Central memory CD8-positive, alpha-beta T cell (primary cell): ENCODE results near the gene TSC22D3.
A peak's percentile ranks its signal among the peaks of the same experiment; 100 is the strongest.
"Not testable (repeated sequence)": the region's sequence is repeated elsewhere in the genome, so short reads cannot be mapped to it uniquely, and the experiment has no call there.

Source experiments
- ATAC-seq: fragments of 150-1000 bp; cut with Tn5 transposase; replicated peaks from 2 replicates; pipeline ENCODE4 v1.10.0; 2022; ENCODE audit warnings: mild to moderate bottlenecking, moderate FRiP score, moderate number of reproducible peaks; ENCODE audit not compliant: poor library complexity, severe bottlenecking; ENCODE audit errors: extremely low read depth
- DNase-seq, 2 donors: peaks; one replicate each; pipeline ENCODE4 v3.0.0; 2021; ENCODE audit warnings: low spot score in 2 of 2
- H3K27ac Mint-ChIP-seq: one replicate; pipeline ENCODE4 v1.8.0; 2022; ENCODE audit warnings: low read depth, mild to moderate bottlenecking, moderate library complexity, mixed read lengths
- H3K27me3 Mint-ChIP-seq: one replicate; pipeline ENCODE4 v1.8.0; 2022; ENCODE audit warnings: mixed read lengths
- H3K36me3 Mint-ChIP-seq: one replicate; pipeline ENCODE4 v1.8.0; 2022; ENCODE audit warnings: mild to moderate bottlenecking, moderate library complexity, mixed read lengths; ENCODE audit not compliant: insufficient read depth
- H3K4me1 Mint-ChIP-seq: one replicate; pipeline ENCODE4 v1.8.0; 2022; ENCODE audit warnings: mixed read lengths
- H3K4me3 Mint-ChIP-seq: one replicate; pipeline ENCODE4 v1.8.0; 2022; ENCODE audit warnings: mild to moderate bottlenecking, moderate library complexity, mixed read lengths
- H3K9me3 Mint-ChIP-seq: one replicate; pipeline ENCODE4 v1.8.0; 2022; ENCODE audit warnings: mixed read lengths

Gene TSC22D3

GRCh38 chrX:107676559-107677378, 98.8 kb downstream of the TSC22D3 start:
- peaks cover 58% of the 10 kb centered on the region for H3K4me1 Mint-ChIP-seq
- DNase-seq (no peak), ATAC-seq (no peak)
- peak overlapping the region; percentile 76 for H3K4me3 Mint-ChIP-seq
- no peaks in the 10 kb centered on the region for H3K27me3 Mint-ChIP-seq
- peak overlapping the region; percentile 99 for H3K27ac Mint-ChIP-seq
- H3K36me3 Mint-ChIP-seq: peaks cover 28% of the 10 kb centered on the region
- H3K9me3 Mint-ChIP-seq: no peaks in the 10 kb centered on the region

- Mint-ChIP-seq H3K27me3 (no peaks in the 10 kb centered on the region), H3K4me3 (peak overlapping the region; percentile 76), H3K9me3 (no peaks in the 10 kb centered on the region), H3K4me1 (peaks cover 58% of the 10 kb centered on the region), H3K36me3 (peaks cover 28% of the 10 kb centered on the region), H3K27ac (peak overlapping the region; percentile 99)
- no peak for ATAC-seq
- no peak for DNase-seq
These were observed 99.6 kb downstream of the TSC22D3 start for GRCh38 chrX:107675823-107676555.

GRCh38 chrX:107675365-107675654, 100.3 kb downstream of the TSC22D3 start:
- no peak for ATAC-seq
- H3K27me3 Mint-ChIP-seq: no peaks in the 10 kb centered on the region
- peaks cover 28% of the 10 kb centered on the region for H3K36me3 Mint-ChIP-seq
- H3K4me1 Mint-ChIP-seq: peaks cover 55% of the 10 kb centered on the region
- peak overlapping the region; percentile 76 for H3K4me3 Mint-ChIP-seq
- no peaks in the 10 kb centered on the region for H3K9me3 Mint-ChIP-seq
- H3K27ac Mint-ChIP-seq: peak overlapping the region; percentile 99
- DNase-seq: no peak

- ATAC-seq (peak; percentile 15), DNase-seq (no peak)
- peak overlapping the region; percentile 76 for H3K4me3 Mint-ChIP-seq
- H3K27ac Mint-ChIP-seq: peak overlapping the region; percentile 99
- H3K36me3 Mint-ChIP-seq: peaks cover 28% of the 10 kb centered on the region
- H3K9me3 Mint-ChIP-seq: no peaks in the 10 kb centered on the region
- no peaks in the 10 kb centered on the region for H3K27me3 Mint-ChIP-seq
- peaks cover 49% of the 10 kb centered on the region for H3K4me1 Mint-ChIP-seq
These were observed 100.9 kb downstream of the TSC22D3 start for GRCh38 chrX:107674480-107675364.

GRCh38 chrX:107673933-107674479, 101.6 kb downstream of the TSC22D3 start:
- H3K4me3 Mint-ChIP-seq: peak overlapping the region; percentile 76
- H3K27me3 Mint-ChIP-seq: no peaks in the 10 kb centered on the region
- H3K27ac Mint-ChIP-seq: peak overlapping the region; percentile 99
- peak; percentile 84 for ATAC-seq
- peak; percentile 63 to 91 for DNase-seq
- peaks cover 42% of the 10 kb centered on the region for H3K4me1 Mint-ChIP-seq
- H3K9me3 Mint-ChIP-seq: no peaks in the 10 kb centered on the region
- peaks cover 28% of the 10 kb centered on the region for H3K36me3 Mint-ChIP-seq

GRCh38 chrX:107673431-107673830, 102.2 kb downstream of the TSC22D3 start:
- ATAC-seq (peak; percentile 21), DNase-seq (no peak)
- Mint-ChIP-seq H3K4me3 (peak overlapping the region; percentile 63), H3K36me3 (peaks cover 28% of the 10 kb centered on the region), H3K27me3 (no peaks in the 10 kb centered on the region), H3K9me3 (no peaks in the 10 kb centered on the region), H3K27ac (peak overlapping the region; percentile 99), H3K4me1 (peaks cover 36% of the 10 kb centered on the region)

GRCh38 chrX:107672955-107673378, 102.6 kb downstream of the TSC22D3 start:
- Mint-ChIP-seq H3K4me1 (peaks cover 33% of the 10 kb centered on the region), H3K36me3 (peaks cover 28% of the 10 kb centered on the region)
- peak; percentile 34 to 79 for DNase-seq

GRCh38 chrX:107671256-107671655, 104.3 kb downstream of the TSC22D3 start:
- not testable (repeated sequence) for DNase-seq, H3K27me3 Mint-ChIP-seq, H3K27ac Mint-ChIP-seq, ATAC-seq, H3K9me3 Mint-ChIP-seq, H3K4me3 Mint-ChIP-seq
- peaks cover 35% of the 10 kb centered on the region for H3K4me1 Mint-ChIP-seq
- H3K36me3 Mint-ChIP-seq: peaks cover 31% of the 10 kb centered on the region

More at GRCh38 chrX:107672955-107673378, 102.6 kb downstream of the TSC22D3 start:
- H3K4me3 Mint-ChIP-seq: peak overlapping the region; percentile 63
- ATAC-seq: peak; percentile 44
- peak overlapping the region; percentile 99 for H3K27ac Mint-ChIP-seq
- H3K27me3 Mint-ChIP-seq: no peaks in the 10 kb centered on the region
- H3K9me3 Mint-ChIP-seq: no peaks in the 10 kb centered on the region

- H3K27ac Mint-ChIP-seq: no peak overlapping the region
- H3K4me1 Mint-ChIP-seq: peaks cover 25% of the 10 kb centered on the region
- peaks cover 26% of the 10 kb centered on the region for H3K36me3 Mint-ChIP-seq
These were observed 105.5 kb downstream of the TSC22D3 start for GRCh38 chrX:107669885-107670628.

GRCh38 chrX:107669261-107669660, 106.3 kb downstream of the TSC22D3 start:
- Mint-ChIP-seq H3K27me3 (no peaks in the 10 kb centered on the region), H3K4me1 (peaks cover 17% of the 10 kb centered on the region), H3K4me3 (no peak overlapping the region), H3K27ac (no peak overlapping the region), H3K36me3 (peaks cover 18% of the 10 kb centered on the region), H3K9me3 (no peaks in the 10 kb centered on the region)
- DNase-seq (no peak), ATAC-seq (no peak)

More at GRCh38 chrX:107669885-107670628, 105.5 kb downstream of the TSC22D3 start:
- no peak for DNase-seq
- Mint-ChIP-seq H3K9me3 (no peaks in the 10 kb centered on the region), H3K4me3 (no peak overlapping the region), H3K27me3 (no peaks in the 10 kb centered on the region)
- ATAC-seq: no peak

GRCh38 chrX:107668710-107669109, 106.9 kb downstream of the TSC22D3 start:
- not testable (repeated sequence) for DNase-seq, ATAC-seq, H3K9me3 Mint-ChIP-seq, H3K27ac Mint-ChIP-seq, H3K4me3 Mint-ChIP-seq, H3K27me3 Mint-ChIP-seq
- peaks cover 13% of the 10 kb centered on the region for H3K36me3 Mint-ChIP-seq
- H3K4me1 Mint-ChIP-seq: peaks cover 15% of the 10 kb centered on the region
